Spleen (tissue), 7 donors: ENCODE results near the gene SMIM35.

Source experiments
- POLR2A ChIP-seq, 3 donors: fragments of 450-650 bp; IDR thresholded peaks; one replicate each; pipeline ENCODE4 v1.5.1; 2017; ENCODE audit warnings: antibody characterized with exemption in 3 of 3, mild to moderate bottlenecking in 1 of 3
- POLR2AphosphoS5 ChIP-seq, 3 donors: sonication (generic); formaldehyde crosslinking; IDR thresholded peaks; one replicate each; pipeline ENCODE4 v1.5.1; 2017; ENCODE audit warnings: antibody characterized with exemption in 3 of 3
- TF ChIP-seq, protein P1 (sequence below), 11 experiments: fragments of 200-600 bp in 7 of 11; fragments of 450-650 bp in 4 of 11; sonication (generic) in 4 of 11; IDR thresholded peaks in 8 of 11; conservative IDR thresholded peaks in 3 of 11; 1 replicate in 7 of 11; 2 replicates in 4 of 11; pipeline versions ENCODE4 v1.4.0 to v1.8.0; 2016 to 2021; ENCODE audit warnings: antibody characterized with exemption in 11 of 11, inconsistent platforms in 4 of 11, mild to moderate bottlenecking in 1 of 11
- donor health status: DM: no; HTN: no; CAD: no; lungs with moderate emphysema.
- donor health status: DM: no; HTN: no; CAD: no.
- donor health status: DM: no; HTN: no; CAD: no.

DNA sequence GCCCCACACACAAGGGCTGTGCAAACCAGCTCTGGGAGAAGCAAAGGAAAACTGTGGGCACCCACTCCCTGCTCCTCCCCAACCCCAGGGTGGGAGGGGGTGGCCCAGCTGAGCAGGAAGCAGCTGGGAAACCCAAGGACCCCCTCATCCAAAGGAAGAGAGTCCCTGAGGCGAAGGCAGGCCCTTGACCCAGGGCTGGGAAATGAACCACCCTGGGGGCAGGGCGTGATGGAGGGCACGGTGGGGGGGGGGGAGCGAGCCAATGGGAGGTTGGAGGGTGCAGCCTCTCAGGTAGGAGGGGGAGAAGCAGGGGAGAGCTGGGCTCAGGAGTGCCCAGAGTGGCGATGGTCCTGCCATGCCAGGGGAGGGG lies 49.0 kb upstream of the SMIM35 start:
- TF ChIP-seq, protein P1, sequence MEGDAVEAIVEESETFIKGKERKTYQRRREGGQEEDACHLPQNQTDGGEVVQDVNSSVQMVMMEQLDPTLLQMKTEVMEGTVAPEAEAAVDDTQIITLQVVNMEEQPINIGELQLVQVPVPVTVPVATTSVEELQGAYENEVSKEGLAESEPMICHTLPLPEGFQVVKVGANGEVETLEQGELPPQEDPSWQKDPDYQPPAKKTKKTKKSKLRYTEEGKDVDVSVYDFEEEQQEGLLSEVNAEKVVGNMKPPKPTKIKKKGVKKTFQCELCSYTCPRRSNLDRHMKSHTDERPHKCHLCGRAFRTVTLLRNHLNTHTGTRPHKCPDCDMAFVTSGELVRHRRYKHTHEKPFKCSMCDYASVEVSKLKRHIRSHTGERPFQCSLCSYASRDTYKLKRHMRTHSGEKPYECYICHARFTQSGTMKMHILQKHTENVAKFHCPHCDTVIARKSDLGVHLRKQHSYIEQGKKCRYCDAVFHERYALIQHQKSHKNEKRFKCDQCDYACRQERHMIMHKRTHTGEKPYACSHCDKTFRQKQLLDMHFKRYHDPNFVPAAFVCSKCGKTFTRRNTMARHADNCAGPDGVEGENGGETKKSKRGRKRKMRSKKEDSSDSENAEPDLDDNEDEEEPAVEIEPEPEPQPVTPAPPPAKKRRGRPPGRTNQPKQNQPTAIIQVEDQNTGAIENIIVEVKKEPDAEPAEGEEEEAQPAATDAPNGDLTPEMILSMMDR (IDR thresholded peaks at IDR 0.05 in 8 of 11, conservative IDR thresholded peaks at IDR 0.05 in 3 of 11): no peak
- TF ChIP-seq POLR2A (IDR thresholded peaks at IDR 0.05) (no peak), POLR2AphosphoS5 (IDR thresholded peaks at IDR 0.05) (no peak)
